Measurements from ENCODE around the gene EGLN3.

EGLN3 gene

GRCh38 chr14:33951183-33951840, 438 bp upstream of the EGLN3 start:
- TF ChIP-seq GATA3 (IDR thresholded peaks at IDR 0.05; ENCODE audit: low read depth, low read length) (no peak), GATA2 (IDR thresholded peaks at IDR 0.05; ENCODE audit: low read depth, low read length) (no peak)

- TF ChIP-seq GATA2 (IDR thresholded peaks at IDR 0.05; ENCODE audit: low read depth, low read length) (no peak), GATA3 (IDR thresholded peaks at IDR 0.05; ENCODE audit: low read depth, low read length) (no peak)
Measured at GRCh38 chr14:33949411-33949893, 1.4 kb downstream of the EGLN3 start.

GRCh38 chr14:33948869-33949408, 1.9 kb downstream of the EGLN3 start:
- TF ChIP-seq GATA2 (IDR thresholded peaks at IDR 0.05; ENCODE audit: low read depth, low read length) (no peak), GATA3 (IDR thresholded peaks at IDR 0.05; ENCODE audit: low read depth, low read length) (no peak)

- TF ChIP-seq GATA3 (IDR thresholded peaks at IDR 0.05; ENCODE audit: low read depth, low read length), result no peak
- TF ChIP-seq GATA2 (IDR thresholded peaks at IDR 0.05; ENCODE audit: low read depth, low read length), result no peak
Measured at GRCh38 chr14:33948145-33948868, 2.6 kb downstream of the EGLN3 start.

GRCh38 chr14:33946679-33947476, 4.0 kb downstream of the EGLN3 start:
- TF ChIP-seq GATA2 (IDR thresholded peaks at IDR 0.05; ENCODE audit: low read depth, low read length), result no peak
- TF ChIP-seq GATA3 (IDR thresholded peaks at IDR 0.05; ENCODE audit: low read depth, low read length), result no peak

GRCh38 chr14:33945210-33946088, 5.4 kb downstream of the EGLN3 start:
- no peak for TF ChIP-seq GATA3 (IDR thresholded peaks at IDR 0.05; ENCODE audit: low read depth, low read length)
- no peak for TF ChIP-seq GATA2 (IDR thresholded peaks at IDR 0.05; ENCODE audit: low read depth, low read length)

- no peak for TF ChIP-seq GATA3 (IDR thresholded peaks at IDR 0.05; ENCODE audit: low read depth, low read length)
- peak; percentile 69 for TF ChIP-seq GATA2 (IDR thresholded peaks at IDR 0.05; ENCODE audit: low read depth, low read length)
Measured at GRCh38 chr14:33943096-33943883, 7.6 kb downstream of the EGLN3 start.

GRCh38 chr14:33941718-33942117, 9.2 kb downstream of the EGLN3 start:
- no peak for TF ChIP-seq GATA3 (IDR thresholded peaks at IDR 0.05; ENCODE audit: low read depth, low read length)
- no peak for TF ChIP-seq GATA2 (IDR thresholded peaks at IDR 0.05; ENCODE audit: low read depth, low read length)

- no peak for TF ChIP-seq GATA3 (IDR thresholded peaks at IDR 0.05; ENCODE audit: low read depth, low read length)
- no peak for TF ChIP-seq GATA2 (IDR thresholded peaks at IDR 0.05; ENCODE audit: low read depth, low read length)
Measured at GRCh38 chr14:33940561-33941011, 10.3 kb downstream of the EGLN3 start.

- TF ChIP-seq GATA3 (IDR thresholded peaks at IDR 0.05; ENCODE audit: low read depth, low read length) (no peak), GATA2 (IDR thresholded peaks at IDR 0.05; ENCODE audit: low read depth, low read length) (no peak)
Measured at GRCh38 chr14:33938131-33938949, 12.5 kb downstream of the EGLN3 start.

GRCh38 chr14:33936391-33936790, 14.5 kb downstream of the EGLN3 start:
- TF ChIP-seq GATA3 (IDR thresholded peaks at IDR 0.05; ENCODE audit: low read depth, low read length), result no peak

- TF ChIP-seq GATA2 (IDR thresholded peaks at IDR 0.05; ENCODE audit: low read depth, low read length), result no peak
- TF ChIP-seq GATA3 (IDR thresholded peaks at IDR 0.05; ENCODE audit: low read depth, low read length), result no peak
Measured at GRCh38 chr14:33934938-33935337, 15.9 kb downstream of the EGLN3 start.

Data from SH-SY5Y (cell line).